ENCODE data around the gene LYRM9. TPM values are rescaled to one million over a fixed set of nuclear protein-coding genes. Genes with fewer than 3 reads are reported as not detected.
A peak's percentile ranks its signal among the peaks of the same experiment; 100 is the strongest.
"Not testable (repeated sequence)": the region's sequence is repeated elsewhere in the genome, so short reads cannot be mapped to it uniquely, and the experiment has no call there.

LYRM9 gene
- total and polyA plus RNA-seq, 9 of the 15 experiments (the other 6 are each of a cell fraction or from before 2014, with no cell fraction given): 0.98 to 4.7 (median 1.8) TPM

GRCh38 chr17:27832831-27833230, 60.3 kb downstream of the LYRM9 start:
- in situ Hi-C loops (cut with MboI) (no loop called here), intact Hi-C loops (cut with micrococcal nuclease) (no loop called here)
- H3K9ac ChIP-seq (ENCODE audit: insufficient read depth in 1 of 2, low read depth in 2 of 2, low read length in 2 of 2): no peak overlapping the region
- FAIRE-seq (no peak), DNase-seq (ENCODE audit: extremely low read depth in 1 of 4, low spot score in 3 of 4) (no peak), ATAC-seq (no peak)
- H3K9me1 ChIP-seq (ENCODE audit: control insufficient read depth, insufficient read depth, low read length): no peaks in the 10 kb centered on the region
- no peaks in the 10 kb centered on the region for H3K9me3 ChIP-seq (replicated peaks; ENCODE audit: control insufficient read depth, insufficient read depth, low read depth, low read length)
- H3K4me3 ChIP-seq: no peak overlapping the region
- H4K20me1 ChIP-seq (replicated peaks; ENCODE audit: control insufficient read depth, insufficient read depth, low read length): no peaks in the 10 kb centered on the region
- ChIA-PET CTCF (ENCODE audit: low intra/inter-chr PET ratio) (no interaction called here), POLR2A (no interaction called here)
- no peak overlapping the region for H3K27ac ChIP-seq (ENCODE audit: extremely low read depth, low read depth, low read length)
- no peak overlapping the region for H2AFZ ChIP-seq (ENCODE audit: low read depth, low read length)
- H3K36me3 ChIP-seq (ENCODE audit: control insufficient read depth, insufficient read depth, low read length): no peaks in the 10 kb centered on the region
- no peaks in the 10 kb centered on the region for H3K79me2 ChIP-seq (ENCODE audit: control insufficient read depth, insufficient read depth, low read length)
- BruUV-seq (replicated peaks): no TSS peak
- TF ChIP-seq ZKSCAN8 (CRISPR knock-in tag; IDR thresholded peaks at IDR 0.05) (no peak), SFPQ (IDR thresholded peaks at IDR 0.05; ENCODE audit: low read depth, low read length) (no peak), NFE2 (IDR thresholded peaks at IDR 0.05; ENCODE audit: low read depth) (no peak), ZNF280A (IDR thresholded peaks at IDR 0.05; ENCODE audit: low read depth, partially characterized antibody) (no peak), CREB1 (IDR thresholded peaks at IDR 0.05) (no peak), CREB1 (CRISPR knock-in tag; IDR thresholded peaks at IDR 0.05) (no peak), RAD51 (IDR thresholded peaks at IDR 0.05; ENCODE audit: borderline replicate concordance, low read depth) (no peak), BDP1 (IDR thresholded peaks at IDR 0.05; ENCODE audit: insufficient read depth, insufficient read length) (no peak), NELFE (IDR thresholded peaks at IDR 0.05; ENCODE audit: insufficient read depth, insufficient read length) (no peak), KLF10 (CRISPR knock-in tag; IDR thresholded peaks at IDR 0.05) (no peak), ZNF253 (CRISPR knock-in tag; conservative IDR thresholded peaks at IDR 0.05) (no peak), TAF1 (IDR thresholded peaks at IDR 0.05; ENCODE audit: control insufficient read depth, extremely low read depth, insufficient read depth, low read length, severe bottlenecking) (no peak), PML (IDR thresholded peaks at IDR 0.05; ENCODE audit: low read length) (no peak), ZNF41 (CRISPR knock-in tag; conservative IDR thresholded peaks at IDR 0.05) (no peak)
- H3K27me3 ChIP-seq (ENCODE audit: control insufficient read depth in 2 of 2, insufficient read depth in 2 of 2, low read length in 2 of 2): peaks cover 4% of the 10 kb centered on the region in 2 experiments; a peak in 3 of 5 replicates
- H3K4me1 ChIP-seq (replicated peaks in 1 of 2; ENCODE audit: control insufficient read depth in 2 of 2, insufficient read depth in 2 of 2, low read length in 2 of 2): no peaks in the 10 kb centered on the region
- H3K4me2 ChIP-seq (ENCODE audit: insufficient read depth, low read length): no peak overlapping the region

- CTCF ChIA-PET (ENCODE audit: low intra/inter-chr PET ratio); in situ Hi-C loops (cut with MboI); H3K27me3 ChIP-seq (ENCODE audit: control insufficient read depth in 2 of 2, insufficient read depth in 2 of 2, low read length in 2 of 2); H3K79me2 ChIP-seq (ENCODE audit: control insufficient read depth, insufficient read depth, low read length); H3K36me3 ChIP-seq (ENCODE audit: control insufficient read depth, insufficient read depth, low read length); intact Hi-C loops (cut with micrococcal nuclease); H4K20me1 ChIP-seq (replicated peaks; ENCODE audit: control insufficient read depth, insufficient read depth, low read length); H3K9me3 ChIP-seq (replicated peaks; ENCODE audit: control insufficient read depth, insufficient read depth, low read depth, low read length); H3K4me3 ChIP-seq; H3K27ac ChIP-seq (ENCODE audit: extremely low read depth, low read depth, low read length); H3K9me1 ChIP-seq (ENCODE audit: control insufficient read depth, insufficient read depth, low read length); H2AFZ ChIP-seq (ENCODE audit: low read depth, low read length); POLR2A ChIA-PET; ATAC-seq; H3K4me1 ChIP-seq (replicated peaks in 1 of 2; ENCODE audit: control insufficient read depth in 2 of 2, insufficient read depth in 2 of 2, low read length in 2 of 2); H3K4me2 ChIP-seq (ENCODE audit: insufficient read depth, low read length); DNase-seq (ENCODE audit: extremely low read depth in 1 of 4, low spot score in 3 of 4); H3K9ac ChIP-seq (ENCODE audit: insufficient read depth in 1 of 2, low read depth in 2 of 2, low read length in 2 of 2); BruUV-seq (replicated peaks): not testable (repeated sequence)
- peak; percentile 23 for FAIRE-seq
- WGBS (ENCODE audit: insufficient coverage, low coverage, missing lambda C conversion rate): 0% methylated on average over 1 of the region's 1 CpG
Measured at GRCh38 chr17:27829888-27830287, 63.3 kb downstream of the LYRM9 start.

All from K562 (cell line).